Osteocyte (in vitro differentiated cells): ENCODE data around the gene ANGPTL7. TPM values are rescaled to one million over a fixed set of nuclear protein-coding genes. Genes with fewer than 3 reads are reported as not detected.

Experiments used
- DNase-seq: peaks from one replicate; pipeline ENCODE4 v3.0.0; 2021; ENCODE audit warnings: mixed read lengths; ENCODE audit not compliant: unreplicated experiment; ENCODE audit errors: extremely low spot score
- H3K27ac Mint-ChIP-seq: one replicate; pipeline ENCODE4 v1.8.0; 2021; ENCODE audit warnings: mild to moderate bottlenecking, mixed read lengths; ENCODE audit not compliant: unreplicated experiment
- H3K27me3 Mint-ChIP-seq: one replicate; pipeline ENCODE4 v1.8.0; 2021; ENCODE audit warnings: mixed read lengths; ENCODE audit not compliant: unreplicated experiment
- H3K36me3 Mint-ChIP-seq: one replicate; pipeline ENCODE4 v1.8.0; 2021; ENCODE audit warnings: mixed read lengths; ENCODE audit not compliant: unreplicated experiment
- H3K4me1 Mint-ChIP-seq: one replicate; pipeline ENCODE4 v1.8.0; 2021; ENCODE audit warnings: mixed read lengths; ENCODE audit not compliant: unreplicated experiment
- H3K4me3 Mint-ChIP-seq: one replicate; pipeline ENCODE4 v1.8.0; 2021; ENCODE audit warnings: mild to moderate bottlenecking, moderate library complexity, mixed read lengths; ENCODE audit not compliant: unreplicated experiment
- H3K9me3 Mint-ChIP-seq: one replicate; pipeline ENCODE4 v1.8.0; 2021; ENCODE audit warnings: mixed read lengths; ENCODE audit not compliant: unreplicated experiment
- total RNA-seq: library from RNA; stranded (reverse); gene quantifications from 2 replicates; pipeline ENCODE4 v1.2.1, GENCODE V29; 2021
- TF ChIP-seq, protein P1 (sequence below): fragments of 200-600 bp; sonication (generic); IDR thresholded peaks from 2 replicates; pipeline ENCODE4 v1.5.0; 2021; ENCODE audit warnings: antibody characterized with exemption, mild to moderate bottlenecking, moderate library complexity

The ANGPTL7 gene
- total RNA-seq, 1 donor from 2014 or later, result not detected

DNA sequence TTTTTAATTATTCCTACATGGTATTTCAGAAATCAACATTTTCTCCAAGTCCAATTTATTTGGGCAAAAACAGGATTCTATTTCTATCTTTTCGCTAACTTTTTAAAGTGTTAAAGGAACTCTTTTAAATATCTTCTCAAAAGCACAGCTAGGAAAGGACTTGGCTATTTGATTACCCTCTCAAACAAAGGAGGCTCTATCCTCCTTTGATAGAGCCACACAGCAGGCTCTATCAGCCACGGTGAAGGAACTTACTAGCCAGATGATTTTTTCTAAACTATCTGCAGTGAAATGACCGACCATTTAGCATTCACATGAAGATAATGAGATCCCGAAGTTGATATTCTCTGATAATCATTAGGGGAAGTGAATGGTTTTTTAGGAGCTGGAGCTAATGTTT is 9.1 kb downstream of the ANGPTL7 start:
- H3K36me3 Mint-ChIP-seq, result peaks cover 49% of the 10 kb centered on the region
- H3K9me3 Mint-ChIP-seq, result no peaks in the 10 kb centered on the region
- no peak overlapping the region for H3K4me3 Mint-ChIP-seq
- no peak overlapping the region for H3K27ac Mint-ChIP-seq
- TF ChIP-seq, protein P1, sequence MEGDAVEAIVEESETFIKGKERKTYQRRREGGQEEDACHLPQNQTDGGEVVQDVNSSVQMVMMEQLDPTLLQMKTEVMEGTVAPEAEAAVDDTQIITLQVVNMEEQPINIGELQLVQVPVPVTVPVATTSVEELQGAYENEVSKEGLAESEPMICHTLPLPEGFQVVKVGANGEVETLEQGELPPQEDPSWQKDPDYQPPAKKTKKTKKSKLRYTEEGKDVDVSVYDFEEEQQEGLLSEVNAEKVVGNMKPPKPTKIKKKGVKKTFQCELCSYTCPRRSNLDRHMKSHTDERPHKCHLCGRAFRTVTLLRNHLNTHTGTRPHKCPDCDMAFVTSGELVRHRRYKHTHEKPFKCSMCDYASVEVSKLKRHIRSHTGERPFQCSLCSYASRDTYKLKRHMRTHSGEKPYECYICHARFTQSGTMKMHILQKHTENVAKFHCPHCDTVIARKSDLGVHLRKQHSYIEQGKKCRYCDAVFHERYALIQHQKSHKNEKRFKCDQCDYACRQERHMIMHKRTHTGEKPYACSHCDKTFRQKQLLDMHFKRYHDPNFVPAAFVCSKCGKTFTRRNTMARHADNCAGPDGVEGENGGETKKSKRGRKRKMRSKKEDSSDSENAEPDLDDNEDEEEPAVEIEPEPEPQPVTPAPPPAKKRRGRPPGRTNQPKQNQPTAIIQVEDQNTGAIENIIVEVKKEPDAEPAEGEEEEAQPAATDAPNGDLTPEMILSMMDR, result no peak
- no peak for DNase-seq
- no peaks in the 10 kb centered on the region for H3K27me3 Mint-ChIP-seq
- no peaks in the 10 kb centered on the region for H3K4me1 Mint-ChIP-seq

DNA sequence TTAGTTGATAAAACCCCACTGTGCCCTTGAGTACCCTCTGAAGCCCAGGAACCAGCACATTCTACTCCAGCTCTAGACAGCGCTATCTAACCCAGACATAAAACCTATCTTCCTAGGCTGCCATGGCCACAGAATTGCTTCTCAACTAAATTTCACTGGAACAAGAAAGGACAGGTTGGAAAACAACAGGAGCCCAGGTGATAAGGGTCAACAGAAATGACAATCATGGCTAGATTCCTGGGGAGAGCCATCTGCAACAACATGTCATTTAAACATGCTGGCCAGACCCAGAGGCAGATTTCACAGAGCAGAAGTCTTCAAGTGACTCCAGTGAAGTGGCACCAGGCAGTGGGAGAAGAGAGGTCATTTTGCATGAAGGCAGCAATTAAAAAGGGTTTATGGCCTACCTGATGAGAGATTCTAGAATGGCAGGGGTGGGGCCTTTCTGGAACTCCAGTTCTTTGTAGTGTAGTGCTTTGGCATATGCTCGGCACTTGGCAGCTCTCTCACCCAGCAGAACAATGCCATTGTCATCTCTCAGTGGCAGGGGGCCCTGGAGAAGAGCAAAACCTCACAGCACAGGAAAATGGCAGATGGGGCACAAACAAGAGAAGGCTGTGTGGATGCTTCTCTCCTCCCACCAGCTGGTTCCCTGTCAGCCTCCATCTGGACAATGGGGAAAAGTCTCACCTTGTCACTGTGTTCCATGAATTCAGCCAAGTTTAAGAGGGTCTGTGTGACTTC is 9.9 kb downstream of the ANGPTL7 start:
- H3K27me3 Mint-ChIP-seq, result no peaks in the 10 kb centered on the region
- H3K27ac Mint-ChIP-seq, result no peak overlapping the region
- no peaks in the 10 kb centered on the region for H3K4me1 Mint-ChIP-seq
- no peaks in the 10 kb centered on the region for H3K9me3 Mint-ChIP-seq
- DNase-seq, result no peak
- peaks cover 50% of the 10 kb centered on the region for H3K36me3 Mint-ChIP-seq
- H3K4me3 Mint-ChIP-seq, result no peak overlapping the region
- TF ChIP-seq, protein P1, result no peak

DNA sequence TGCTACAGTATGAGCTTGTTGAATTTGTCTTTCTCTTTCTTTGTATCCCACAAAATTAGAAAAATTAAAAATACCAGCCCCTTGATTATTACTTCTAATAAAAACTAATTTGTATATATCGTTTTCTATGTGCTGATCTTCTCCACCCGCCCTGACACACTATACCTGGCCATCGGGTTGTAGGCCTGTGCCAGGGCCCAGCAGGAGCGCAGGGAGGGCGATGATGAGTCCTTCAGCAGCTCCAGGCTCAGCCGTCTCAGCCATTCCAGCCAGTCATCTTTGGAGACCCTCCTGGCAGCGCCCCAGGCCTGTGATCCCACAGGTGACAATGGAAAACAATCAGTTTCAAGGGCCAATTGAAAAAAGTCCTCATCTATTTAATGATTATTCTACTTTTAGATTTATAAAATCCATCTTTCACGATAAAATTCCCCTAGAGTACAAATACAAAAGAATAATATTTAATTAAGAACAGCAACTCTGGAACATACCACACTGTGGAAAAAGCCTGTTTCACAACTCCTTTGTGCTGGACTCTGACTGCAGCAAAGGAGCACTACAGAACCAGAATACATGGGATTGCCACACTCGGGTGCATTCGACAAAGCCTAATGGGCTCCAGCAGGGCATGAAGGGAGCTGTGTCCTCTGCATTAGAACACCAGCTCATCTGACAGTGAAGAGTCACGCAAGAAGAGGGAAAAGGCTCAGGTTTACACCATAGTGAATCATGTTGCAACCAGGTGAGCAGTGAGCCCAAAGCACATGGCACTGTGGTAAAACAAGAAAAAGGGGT is 15.4 kb downstream of the ANGPTL7 start:
- Mint-ChIP-seq H3K36me3 (peaks cover 33% of the 10 kb centered on the region), H3K27me3 (no peaks in the 10 kb centered on the region)
- TF ChIP-seq, protein P1, result no peak

DNA sequence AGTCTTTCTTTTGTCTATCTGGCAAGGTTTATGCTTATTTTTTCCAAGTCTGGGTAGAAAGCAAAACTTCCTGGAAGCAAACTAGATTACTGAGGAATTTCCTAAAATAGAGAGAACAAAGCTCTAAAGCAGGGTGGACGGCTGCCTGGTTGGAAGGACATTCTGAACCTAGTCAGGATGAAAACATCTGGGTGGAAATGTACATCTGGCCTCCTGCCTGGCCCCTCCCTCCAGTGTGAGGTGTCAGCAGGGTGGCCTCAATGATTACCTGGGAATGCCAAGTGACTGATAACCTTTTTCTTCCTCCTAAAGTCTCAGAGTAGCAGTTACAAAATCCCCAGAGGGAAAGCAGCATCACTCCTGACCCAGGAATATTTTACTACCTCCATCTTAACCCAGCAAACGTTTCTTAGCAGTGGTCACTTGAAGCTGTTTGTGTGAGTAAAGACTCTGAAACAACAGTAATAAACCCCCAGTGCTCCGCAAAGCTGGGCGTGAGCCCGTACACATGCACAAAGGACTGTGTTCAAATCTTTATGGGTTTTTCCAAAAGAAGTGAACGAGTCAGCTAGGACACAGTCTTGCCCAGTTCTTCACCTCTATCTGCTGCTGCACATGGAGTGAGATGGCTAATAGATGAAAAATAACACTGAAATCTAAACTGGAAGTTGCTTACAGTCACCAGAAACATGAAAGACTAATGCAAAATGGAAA is 18.9 kb downstream of the ANGPTL7 start:
- no peak overlapping the region for H3K27ac Mint-ChIP-seq
- H3K27me3 Mint-ChIP-seq, result no peaks in the 10 kb centered on the region
- no peaks in the 10 kb centered on the region for H3K9me3 Mint-ChIP-seq
- H3K4me1 Mint-ChIP-seq, result no peaks in the 10 kb centered on the region
- TF ChIP-seq, protein P1, result no peak
- no peak overlapping the region for H3K4me3 Mint-ChIP-seq
- peak; percentile 25 for DNase-seq
- H3K36me3 Mint-ChIP-seq, result peaks cover 47% of the 10 kb centered on the region

More for the DNA sequence above, 15.4 kb downstream of the ANGPTL7 start:
- no peak for DNase-seq
- H3K9me3 Mint-ChIP-seq, result no peaks in the 10 kb centered on the region
- H3K4me1 Mint-ChIP-seq, result no peaks in the 10 kb centered on the region
- no peak overlapping the region for H3K4me3 Mint-ChIP-seq
- no peak overlapping the region for H3K27ac Mint-ChIP-seq
